GM12801 (cell line): ENCODE measurements around the gene NUMB.

Source experiments
- CTCF ChIP-seq: IDR thresholded peaks from one replicate; pipeline ENCODE4 v1.5.1; 2011; ENCODE audit warnings: control low read depth; ENCODE audit not compliant: insufficient read length; ENCODE audit errors: extremely low read depth

NUMB gene

GRCh38 chr14:73283608-73284379 is 174.6 kb downstream of the NUMB start:
- TF ChIP-seq CTCF: no peak

- TF ChIP-seq CTCF: no peak
These were observed 177.4 kb downstream of the NUMB start for GRCh38 chr14:73280903-73281302.

GRCh38 chr14:73277376-73277775 is 181.0 kb downstream of the NUMB start:
- no peak for TF ChIP-seq CTCF

- no peak for TF ChIP-seq CTCF
These were observed 181.5 kb downstream of the NUMB start for GRCh38 chr14:73276836-73277235.

GRCh38 chr14:73273799-73274198 is 184.5 kb downstream of the NUMB start:
- TF ChIP-seq CTCF: no peak

GRCh38 chr14:73272393-73272792 is 186.0 kb downstream of the NUMB start:
- no peak for TF ChIP-seq CTCF

GRCh38 chr14:73269729-73270531 is 188.4 kb downstream of the NUMB start:
- TF ChIP-seq CTCF: no peak
